Heart right ventricle (tissue), 16 donors: Measurements from ENCODE around the gene HYCC1. TPM values are rescaled to one million over a fixed set of nuclear protein-coding genes. Genes with fewer than 3 reads are reported as not detected.

Experiments used
- ATAC-seq, 8 donors: fragments of 200-7000 bp; cut with Tn5 transposase; one replicate each; pipeline ENCODE4 v1.9.1; 2020; ENCODE audit warnings: mild to moderate bottlenecking in 8 of 8, moderate library complexity in 8 of 8, moderate number of reproducible peaks in 1 of 8
- DNase-seq, 2 donors: peaks; one replicate each; pipeline ENCODE4 v3.0.0-alpha.2; 2020
- H3K27ac ChIP-seq, 10 donors: fragments of 200-600 bp; sonication (generic) in 2 of 10; one replicate each; pipeline versions ENCODE4 v1.5.0 to v1.8.0; 2020 to 2022; ENCODE audit warnings: mild to moderate bottlenecking in 3 of 10
- H3K27me3 ChIP-seq, 7 donors: fragments of 200-600 bp; one replicate each; pipeline ENCODE4 v1.8.0; 2021 to 2022; ENCODE audit warnings: mild to moderate bottlenecking in 2 of 7
- H3K36me3 ChIP-seq, 9 donors: fragments of 200-600 bp; sonication (generic) in 1 of 9; one replicate each; pipeline versions ENCODE4 v1.5.0 to v1.8.0; 2020 to 2022; ENCODE audit warnings: mild to moderate bottlenecking in 2 of 9
- H3K4me1 ChIP-seq, 9 donors: fragments of 200-600 bp; sonication (generic) in 1 of 9; one replicate each; pipeline versions ENCODE4 v1.5.0 to v1.8.0; 2020 to 2022; ENCODE audit warnings: mild to moderate bottlenecking in 4 of 9
- H3K4me3 ChIP-seq, 10 donors: fragments of 200-600 bp; sonication (generic) in 2 of 10; one replicate each; pipeline versions ENCODE4 v1.5.0 to v1.8.0; 2020 to 2022; ENCODE audit warnings: mild to moderate bottlenecking in 7 of 10, moderate library complexity in 2 of 10
- H3K9me3 ChIP-seq, 11 donors: fragments of 200-600 bp in 10 of 11; sonication (generic) in 2 of 11; one replicate each; pipeline versions ENCODE4 v1.5.0 to v1.8.0; 2013 to 2022; ENCODE audit warnings: mild to moderate bottlenecking in 2 of 11, control low read depth in 1 of 11, moderate library complexity in 1 of 11
- CTCF ChIP-seq, 9 donors: fragments of 200-600 bp; sonication (generic) in 2 of 9; IDR thresholded peaks; one replicate each; pipeline versions ENCODE4 v1.5.0 to v1.8.0; 2021 to 2022; ENCODE audit warnings: antibody characterized with exemption in 9 of 9, mild to moderate bottlenecking in 5 of 9, moderate library complexity in 1 of 9
- WGBS, 2 donors: extraction: QIAGEN DNeasy Blood & Tissue Kit; methylation state at CpG; one replicate each; pipeline ENCODE4 v1.1.7; 2013; ENCODE audit warnings: inconsistent platforms in 1 of 2; 5-methylcytosine and 5-hydroxymethylcytosine counted together
- intact Hi-C, 10 donors: fragments of 100-400 bp; cut with DNase I; formaldehyde crosslinking; loops; one replicate each; pipeline versions ENCODE4 v1.11.1 to v1.14.2; 2022
- long read RNA-seq, 3 donors: library from polyadenylated mRNA; unstranded; transcript quantifications; one replicate each; pipeline ENCODE4 v2.0.0, GENCODE V29; 2020 to 2021
- polyA plus RNA-seq, 2 donors: library from polyadenylated mRNA; stranded (reverse); fragments of 200-250 nt; gene quantifications; one replicate each; pipeline ENCODE4 v1.2.3, GENCODE V29; 2013
- total RNA-seq, 10 donors: library from RNA; stranded (reverse); fragmentation: NEBNext Ultra II Directional in 3 of 10; extraction: Animal tissue kit (Norgen Biotek cat#: 25700) in 3 of 10; gene quantifications; one replicate each; pipeline versions ENCODE4 v1.2.1 to v1.2.4, GENCODE V29; 2021 to 2023
- donor health status: Arrhythmogenic right ventricular cardiomyopathy.
- donor health status: ischemic (EF 13 %, LVEDD 7.1; RV severe dilation, severe dysfunction).
- donor health status: healthy with polysubstance abuse.
- donor health status: DM: no; HTN: yes; CAD: no.
- donor health status: DM: no; HTN: no; CAD: no.
- donor health status: ischemic (EF 25% LVEDD 6.9; RV normal size, moderate dysfunction).
- donor health status: ischemic (EF 25% LVEDD 5.7; RV mildly dilated, moderate dysfunction).
- donor health status: healthy.
- donor health status: DM: yes; HTN: yes; CAD: no.
- donor health status: Ischemic cardiomyopathy.
- donor health status: ischemic (EF 35%, LVEDD 5.7; RV mildly dilated, moderate dysfunction).
- donor health status: nonischemic (EF 11% LVEDD 7.7; RV severe dilation, severe dysfunction).
- donor health status: DM: yes; HTN: yes; CAD: no.
- donor health status: PGD.
- donor health status: ischemic (EF 29% LVEDD 5.4; RV normal size, mild dysfunction).
- donor health status: nonischemic (EF 23%, LVEDD 6.1; RV moderate dilation, normal function).

Gene HYCC1
- total RNA-seq, result 10 to 100 TPM; 26.2 to 39.6 (median 34.5) TPM
- 1 to 10 TPM; 5.9 to 7.8 TPM for polyA plus RNA-seq
- long read RNA-seq, donor 1, full-length matches to known transcripts, result 8 of 17 reads
- long read RNA-seq, donor 1, partial matches to known transcripts, result 4 of 17 reads
- long read RNA-seq, donor 1, other reads (novel, unspliced or antisense), result 5 of 17 reads
- long read RNA-seq, donor 2, full-length matches to known transcripts, result 8 of 19 reads
- long read RNA-seq, donor 2, partial matches to known transcripts, result 1 of 19 reads
- long read RNA-seq, donor 2, other reads (novel, unspliced or antisense), result 10 of 19 reads
- long read RNA-seq, donor 3, full-length matches to known transcripts, result 6 of 16 reads
- long read RNA-seq, donor 3, partial matches to known transcripts, result 0 of 16 reads
- long read RNA-seq, donor 3, other reads (novel, unspliced or antisense), result 10 of 16 reads

GRCh38 chr7:23013715-23014649 is at the start of gene HYCC1:
TSS of gene HYCC1 (minus strand) at chr7:23014130. CDS start at chr7:22991111, 23,019 bp downstream.
- peak within 1 kb of the TSS; percentile 19 to 93 (median 86) for H3K27ac ChIP-seq
- 1% methylated on average over 54 to 61 of the region's 61 CpGs for WGBS, 2 donors
- ATAC-seq (peak; percentile 99 to 100 (median 100)), DNase-seq (peak; percentile 98 to 99)
- H3K36me3 ChIP-seq, result no peaks in the 10 kb centered on the region
- intact Hi-C loops, result loop anchor here in 8 of 10 donors (1.0 to 10.0 kb wide), 8 partner anchors 59 to 449 kb away; partner anchors contain the start of gene TOMM7 (in 2 of the 8)
- H3K4me1 ChIP-seq, result peaks cover 0 to 57% (median 38%) of the 10 kb centered on the region in 9 donors
- H3K4me3 ChIP-seq, result peak within 1 kb of the TSS; percentile 60 to 96 (median 84)
- peak; percentile 38 to 75 (median 67) for TF ChIP-seq CTCF (IDR thresholded peaks at IDR 0.05)
- no peaks in the 10 kb centered on the region for H3K9me3 ChIP-seq
- H3K27me3 ChIP-seq, result no peaks in the 10 kb centered on the region

- 89 to 92% methylated on average over 7 of the region's 7 CpGs for WGBS, 2 donors
- no peak overlapping the region for H3K4me3 ChIP-seq
- peaks cover 0 to 18% (median 0%) of the 10 kb centered on the region in 9 donors for H3K4me1 ChIP-seq
- H3K27me3 ChIP-seq, result no peaks in the 10 kb centered on the region
- H3K27ac ChIP-seq, result no peak overlapping the region
- no peaks in the 10 kb centered on the region for H3K9me3 ChIP-seq
- DNase-seq (no peak), ATAC-seq (peak in 1 of 8 donors; percentile 41)
- H3K36me3 ChIP-seq, result no peaks in the 10 kb centered on the region
- no peak for TF ChIP-seq CTCF (IDR thresholded peaks at IDR 0.05)
- intact Hi-C loops, result loop anchor here in 1 of 10 donors (10.0 kb wide), 1 partner anchor 338 kb away; the partner anchor contains the start of gene IL6
Observed at GRCh38 chr7:23062452-23062851, 48.5 kb upstream of the HYCC1 start.

GRCh38 chr7:23061327-23061726 is 47.4 kb upstream of the HYCC1 start:
- TF ChIP-seq CTCF (IDR thresholded peaks at IDR 0.05), result no peak
- H3K27me3 ChIP-seq, result no peaks in the 10 kb centered on the region
- WGBS, 2 donors, result 80 to 93% methylated on average over 6 of the region's 6 CpGs
- no peaks in the 10 kb centered on the region for H3K36me3 ChIP-seq
- H3K27ac ChIP-seq, result no peak overlapping the region
- H3K9me3 ChIP-seq, result no peaks in the 10 kb centered on the region
- no peak for ATAC-seq
- no peak overlapping the region for H3K4me3 ChIP-seq
- no peak for DNase-seq
- intact Hi-C loops, result loop anchor here in 1 of 10 donors (10.0 kb wide), 1 partner anchor 337 kb away; the partner anchor contains the start of gene IL6
- H3K4me1 ChIP-seq, result peaks cover 0 to 10% (median 0%) of the 10 kb centered on the region in 9 donors
